Neural progenitor cell (in vitro differentiated cells): ENCODE measurements around the gene IFIT5.

Experiments used
- EZH2 ChIP-seq: fragments of 200-600 bp; sonication (generic); IDR thresholded peaks from 2 replicates; pipeline ENCODE4 v1.6.1; 2017; ENCODE audit warnings: antibody characterized with exemption, mild to moderate bottlenecking, moderate library complexity
- EZH2phosphoT487 ChIP-seq: fragments of 200-600 bp; sonication (generic); IDR thresholded peaks from 2 replicates; pipeline ENCODE4 v1.6.1; 2017; ENCODE audit warnings: antibody characterized with exemption
- TF ChIP-seq, protein P1 (sequence below): fragments of 200-600 bp; sonication (generic); IDR thresholded peaks from 2 replicates; pipeline ENCODE4 v1.5.1; 2017; ENCODE audit warnings: antibody characterized with exemption, mild to moderate bottlenecking

DNA sequence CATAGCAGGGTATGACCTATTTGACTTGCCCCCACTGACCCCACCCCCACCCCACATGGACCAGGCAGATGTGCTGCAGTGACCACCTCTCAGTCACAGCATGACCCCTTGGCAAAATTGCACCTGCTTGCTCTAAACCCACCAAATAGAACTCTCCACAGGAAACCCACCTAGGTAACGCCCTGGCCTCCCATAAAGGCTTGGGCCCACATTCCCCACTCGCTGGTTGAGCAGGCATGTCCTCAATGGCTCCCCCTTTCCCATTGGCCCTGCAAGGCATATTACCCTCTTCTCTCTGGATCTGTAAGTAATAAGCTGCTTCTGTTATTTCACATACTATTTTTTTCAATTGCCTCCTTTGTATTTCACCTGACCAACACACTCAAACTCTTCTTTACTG is 19.2 kb upstream of the IFIT5 start:
- TF ChIP-seq, protein P1, sequence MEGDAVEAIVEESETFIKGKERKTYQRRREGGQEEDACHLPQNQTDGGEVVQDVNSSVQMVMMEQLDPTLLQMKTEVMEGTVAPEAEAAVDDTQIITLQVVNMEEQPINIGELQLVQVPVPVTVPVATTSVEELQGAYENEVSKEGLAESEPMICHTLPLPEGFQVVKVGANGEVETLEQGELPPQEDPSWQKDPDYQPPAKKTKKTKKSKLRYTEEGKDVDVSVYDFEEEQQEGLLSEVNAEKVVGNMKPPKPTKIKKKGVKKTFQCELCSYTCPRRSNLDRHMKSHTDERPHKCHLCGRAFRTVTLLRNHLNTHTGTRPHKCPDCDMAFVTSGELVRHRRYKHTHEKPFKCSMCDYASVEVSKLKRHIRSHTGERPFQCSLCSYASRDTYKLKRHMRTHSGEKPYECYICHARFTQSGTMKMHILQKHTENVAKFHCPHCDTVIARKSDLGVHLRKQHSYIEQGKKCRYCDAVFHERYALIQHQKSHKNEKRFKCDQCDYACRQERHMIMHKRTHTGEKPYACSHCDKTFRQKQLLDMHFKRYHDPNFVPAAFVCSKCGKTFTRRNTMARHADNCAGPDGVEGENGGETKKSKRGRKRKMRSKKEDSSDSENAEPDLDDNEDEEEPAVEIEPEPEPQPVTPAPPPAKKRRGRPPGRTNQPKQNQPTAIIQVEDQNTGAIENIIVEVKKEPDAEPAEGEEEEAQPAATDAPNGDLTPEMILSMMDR = no peak
- TF ChIP-seq EZH2 (no peak), EZH2phosphoT487 (no peak)
